Superior temporal gyrus (tissue), 1 donor: Measurements from ENCODE around the gene TPGS1.

Experiments used
- DNase-seq: peaks from one replicate; pipeline ENCODE4 v3.0.0-alpha.2; 2016; ENCODE audit errors: extremely low spot score

The TPGS1 gene

GRCh38 chr19:495402-496111, 11.7 kb upstream of the TPGS1 start:
- DNase-seq: peak; percentile 29

DNA sequence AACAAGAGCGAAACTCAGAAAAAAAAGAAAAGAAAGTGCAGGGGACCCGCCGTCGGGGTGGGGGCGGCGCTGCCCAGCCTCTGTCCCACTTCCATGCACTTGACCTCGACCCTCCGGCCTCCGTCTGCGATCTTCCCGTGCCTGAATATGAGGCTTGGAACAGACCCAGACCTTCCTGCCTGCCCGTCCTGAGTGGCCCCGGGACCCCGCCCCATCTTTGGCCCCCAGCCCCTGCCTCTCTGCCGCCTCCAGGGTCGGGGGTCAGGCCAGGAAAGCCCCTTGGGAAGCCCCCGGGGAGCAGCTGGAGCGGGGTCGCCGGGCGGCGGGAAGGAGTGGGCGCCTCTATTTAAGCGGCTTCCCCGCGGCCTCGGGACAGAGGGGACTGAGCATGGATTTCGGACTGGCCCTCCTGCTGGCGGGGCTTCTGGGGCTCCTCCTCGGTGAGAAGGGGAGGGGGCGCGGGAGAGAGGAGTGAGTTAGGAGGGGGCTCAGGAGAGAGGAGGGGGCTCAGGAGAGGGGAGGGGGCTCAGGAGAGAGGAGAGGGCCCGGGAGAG, 11.1 kb upstream of the TPGS1 start, which contains the start of gene MADCAM1:
MADCAM1 (plus strand) TSS at position 375 of the 554 bp plus-strand sequence; CDS start at position 389, 14 bp downstream.
- no peak for DNase-seq

DNA sequence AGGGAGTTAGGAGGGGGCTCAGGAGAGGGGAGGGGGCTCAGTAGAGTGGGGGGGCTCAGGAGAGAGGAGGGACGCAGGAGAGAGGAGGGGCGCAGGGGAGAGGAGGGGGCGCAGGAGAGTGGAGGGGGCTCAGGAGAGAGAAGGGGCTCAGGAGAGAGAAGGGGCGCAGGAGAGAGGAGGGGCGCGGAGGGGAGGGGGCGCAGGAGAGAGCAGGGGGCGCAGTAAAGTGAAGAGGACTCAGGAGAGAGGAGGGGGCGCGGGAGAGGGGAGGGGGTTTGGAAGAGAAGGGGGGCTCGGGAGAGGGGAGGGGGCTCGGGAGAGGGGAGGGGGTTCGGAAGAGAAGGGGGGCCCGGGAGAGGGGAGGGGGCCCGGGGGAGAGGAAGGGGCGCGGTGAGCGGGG, 10.3 kb upstream of the TPGS1 start:
- DNase-seq: no peak

DNA sequence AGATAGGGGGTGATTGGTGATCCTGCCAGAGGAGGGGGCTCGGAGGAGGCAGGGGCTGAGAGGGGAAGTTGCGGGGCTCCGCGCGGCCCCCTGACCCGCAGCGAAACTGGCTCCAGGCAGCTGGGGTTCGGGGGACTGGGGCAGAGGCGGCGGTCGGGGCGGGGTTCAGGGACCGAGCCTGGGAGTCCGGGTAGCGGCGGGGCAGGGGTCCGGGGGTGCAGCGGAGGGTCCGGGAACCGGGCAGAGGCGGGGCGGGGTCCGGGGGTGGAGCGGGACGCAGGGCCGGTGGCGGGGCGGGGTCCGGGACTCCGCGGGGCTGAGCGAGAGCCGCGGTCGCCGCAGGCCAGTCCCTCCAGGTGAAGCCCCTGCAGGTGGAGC, 9.8 kb upstream of the TPGS1 start:
- no peak for DNase-seq

DNA sequence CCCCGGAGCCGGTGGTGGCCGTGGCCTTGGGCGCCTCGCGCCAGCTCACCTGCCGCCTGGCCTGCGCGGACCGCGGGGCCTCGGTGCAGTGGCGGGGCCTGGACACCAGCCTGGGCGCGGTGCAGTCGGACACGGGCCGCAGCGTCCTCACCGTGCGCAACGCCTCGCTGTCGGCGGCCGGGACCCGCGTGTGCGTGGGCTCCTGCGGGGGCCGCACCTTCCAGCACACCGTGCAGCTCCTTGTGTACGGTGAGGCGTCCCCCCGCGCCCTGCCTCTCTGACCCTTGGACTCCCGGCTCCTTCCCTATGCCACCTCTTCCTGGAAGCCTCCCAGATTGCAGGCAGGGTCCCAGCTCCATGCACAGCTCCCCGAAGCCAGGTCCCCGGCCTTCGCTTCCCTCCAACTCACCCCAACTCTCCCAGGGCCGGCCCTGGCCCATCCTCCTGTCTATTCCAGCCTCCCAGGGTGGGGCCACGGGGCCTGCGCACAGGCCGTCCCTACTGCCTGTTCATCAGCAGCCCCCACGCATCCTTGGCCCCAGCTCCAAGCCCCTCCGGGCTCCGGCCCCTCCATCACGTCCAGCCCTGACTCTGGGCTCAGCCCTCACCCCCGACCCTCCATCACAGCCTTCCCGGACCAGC, 9.3 kb upstream of the TPGS1 start:
- DNase-seq: no peak

DNA sequence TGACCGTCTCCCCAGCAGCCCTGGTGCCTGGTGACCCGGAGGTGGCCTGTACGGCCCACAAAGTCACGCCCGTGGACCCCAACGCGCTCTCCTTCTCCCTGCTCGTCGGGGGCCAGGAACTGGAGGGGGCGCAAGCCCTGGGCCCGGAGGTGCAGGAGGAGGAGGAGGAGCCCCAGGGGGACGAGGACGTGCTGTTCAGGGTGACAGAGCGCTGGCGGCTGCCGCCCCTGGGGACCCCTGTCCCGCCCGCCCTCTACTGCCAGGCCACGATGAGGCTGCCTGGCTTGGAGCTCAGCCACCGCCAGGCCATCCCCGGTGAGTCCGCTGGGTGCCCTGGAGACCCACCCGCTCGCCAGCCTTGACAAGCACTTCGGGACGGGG, 8.8 kb upstream of the TPGS1 start:
- DNase-seq: no peak

DNA sequence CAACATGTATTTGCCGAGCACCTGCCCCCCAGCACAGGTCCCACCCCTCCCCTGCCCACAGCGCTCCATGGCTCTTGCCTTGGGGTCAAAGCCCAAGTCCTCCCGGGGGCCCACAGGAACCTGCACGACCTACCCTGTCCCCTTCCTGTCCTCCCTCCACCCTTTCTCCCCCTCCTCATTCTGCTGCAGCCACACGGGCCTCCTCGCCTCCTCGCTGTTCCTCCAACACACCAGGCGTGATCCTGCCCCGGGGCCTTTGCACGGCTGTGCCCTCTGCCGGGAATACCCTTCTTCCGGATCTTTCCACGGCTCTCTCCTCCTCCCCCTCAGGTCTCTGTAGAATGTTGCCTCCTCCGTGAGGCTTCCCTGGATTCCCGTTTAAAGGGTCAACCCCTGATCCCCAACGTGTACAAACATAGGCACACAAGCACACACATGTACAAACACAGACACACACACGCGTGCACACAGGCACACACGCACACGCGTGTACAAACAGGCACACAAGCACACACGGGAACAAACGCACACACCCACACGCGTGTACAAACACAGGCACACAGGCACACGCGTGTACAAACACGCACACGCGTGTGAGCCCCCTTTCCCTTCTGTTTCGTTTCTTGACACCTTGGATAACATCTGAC, 8.2 kb upstream of the TPGS1 start:
- no peak for DNase-seq

GRCh38 chr19:501646-502045, 5.7 kb upstream of the TPGS1 start:
- DNase-seq: no peak

- no peak for DNase-seq
These were observed 2.7 kb upstream of the TPGS1 start for GRCh38 chr19:504616-505015.

- peak; percentile 100 for DNase-seq
These were observed 652 bp upstream of the TPGS1 start for GRCh38 chr19:506404-507285.

DNA sequence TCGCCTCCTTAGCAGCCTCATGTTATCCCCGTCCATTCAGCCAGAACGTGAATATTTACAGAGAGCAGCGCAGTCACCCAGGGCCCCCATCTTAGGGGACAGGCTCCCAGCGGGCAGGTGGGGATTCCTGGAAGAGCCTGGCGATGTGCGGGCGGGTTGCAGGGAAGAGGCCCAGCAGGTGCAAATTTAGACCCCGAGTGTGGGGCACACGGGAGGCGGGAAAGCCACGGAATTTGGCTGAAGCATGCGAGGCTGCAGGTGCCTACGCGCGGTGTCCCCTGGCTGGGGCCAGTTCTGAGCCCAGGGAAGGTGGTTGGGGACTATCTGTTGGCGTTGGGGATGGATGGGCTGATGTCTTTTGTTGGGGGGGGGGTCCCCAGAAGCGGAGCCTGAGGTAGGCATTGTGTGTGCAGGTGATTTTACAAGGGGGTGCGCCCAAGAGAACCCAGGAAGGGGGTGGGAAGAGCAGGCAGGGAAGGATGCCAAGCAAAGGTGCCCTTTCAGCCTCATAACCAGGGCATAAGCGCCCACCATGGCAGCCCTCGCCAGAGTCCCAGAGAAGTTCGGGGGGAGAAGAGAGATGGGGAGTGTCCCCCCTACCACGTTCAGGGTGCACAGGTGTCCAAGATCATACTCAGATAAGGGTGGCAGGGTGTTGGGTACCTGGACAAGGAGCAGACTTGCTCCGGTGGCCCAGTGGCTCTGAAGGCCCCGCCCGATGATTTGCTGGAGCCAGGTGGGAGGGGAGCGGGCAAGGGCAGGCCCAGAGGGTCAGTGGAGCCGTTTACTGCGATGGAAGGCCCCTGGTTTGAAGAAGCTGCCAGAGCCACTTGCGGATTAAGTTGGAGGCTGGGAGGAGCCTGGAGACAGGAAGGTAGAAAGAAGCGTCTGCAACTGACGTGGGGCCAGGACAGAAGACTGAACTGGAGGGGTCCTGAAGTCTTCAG, 1.2 kb downstream of the TPGS1 start:
- no peak for DNase-seq

- DNase-seq: peak; percentile 68
These were observed 3.4 kb downstream of the TPGS1 start for GRCh38 chr19:510606-511100.

GRCh38 chr19:511101-511851, 4.0 kb downstream of the TPGS1 start:
- DNase-seq: peak; percentile 9

- no peak for DNase-seq
These were observed 5.5 kb downstream of the TPGS1 start for GRCh38 chr19:512547-513365.

GRCh38 chr19:513368-514165, 6.3 kb downstream of the TPGS1 start:
- no peak for DNase-seq

DNA sequence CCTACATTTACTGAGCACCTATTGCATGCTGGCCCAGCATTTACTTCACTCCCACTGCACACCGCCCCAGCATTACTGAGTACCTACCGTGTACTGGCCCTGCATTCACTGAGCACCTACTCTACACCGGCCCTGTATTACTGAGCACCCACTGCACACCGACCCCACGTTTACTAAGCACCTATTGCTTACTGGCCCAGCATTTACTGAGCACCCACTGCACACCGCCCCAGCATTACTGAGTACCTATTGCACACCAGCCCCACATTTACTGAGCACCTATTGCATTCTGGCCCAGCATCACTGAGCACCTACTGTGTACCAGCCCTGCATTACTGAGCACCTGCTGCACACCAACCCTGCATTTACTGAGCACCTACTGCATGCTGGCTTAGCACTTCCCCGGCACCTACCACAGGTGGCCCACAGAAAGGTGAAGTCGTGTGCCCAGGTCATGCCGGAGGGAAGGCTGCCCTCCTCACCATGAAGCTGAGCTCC, 6.9 kb downstream of the TPGS1 start:
- DNase-seq: no peak

DNA sequence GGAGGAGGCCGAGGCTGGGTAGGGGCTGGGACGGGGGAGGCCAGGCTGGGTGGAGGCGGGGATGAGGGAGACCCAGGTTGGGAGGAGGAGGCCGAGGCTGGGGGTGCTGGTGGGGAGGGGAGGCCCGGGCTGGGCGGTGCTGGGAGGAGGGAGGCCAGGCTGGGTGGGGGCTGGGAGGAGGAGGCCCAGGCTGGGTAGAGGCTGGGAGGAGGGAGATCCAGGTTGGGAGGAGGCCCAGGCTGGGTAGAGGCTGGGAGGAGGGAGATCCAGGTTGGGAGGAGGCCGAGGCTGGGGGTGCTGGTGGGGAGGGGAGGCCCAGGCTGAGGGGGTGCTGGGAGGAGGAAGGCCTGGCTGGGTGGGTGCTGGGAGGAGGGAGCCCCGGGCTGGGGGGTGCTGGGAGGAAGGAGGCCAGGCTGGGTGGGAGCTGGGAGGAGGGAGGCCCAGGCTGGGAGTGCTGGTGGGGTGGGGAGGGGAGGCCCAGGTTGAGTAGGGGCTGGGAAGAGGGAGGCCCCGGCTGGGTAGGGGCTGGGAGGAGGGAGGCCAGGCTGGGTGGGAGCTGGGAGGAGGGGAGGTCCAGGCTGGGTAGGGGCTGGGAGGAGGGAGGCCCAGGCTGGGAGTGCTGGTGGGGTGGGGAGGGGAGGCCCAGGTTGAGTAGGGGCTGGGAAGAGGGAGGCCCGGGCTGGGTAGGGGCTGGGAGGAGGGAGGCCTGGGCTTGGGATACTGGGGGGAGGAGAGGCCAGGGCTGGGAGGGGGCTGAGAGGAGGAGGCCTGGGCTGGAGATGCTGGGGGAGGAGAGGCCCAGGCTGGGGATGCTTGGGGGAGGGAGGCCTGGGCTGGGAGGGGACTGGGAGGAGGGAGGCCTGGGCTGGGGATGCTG, 10.7 kb downstream of the TPGS1 start:
- DNase-seq: no peak
